Calu3 (cell line): ENCODE results near the gene AK2. TPM values are rescaled to one million over a fixed set of nuclear protein-coding genes. Genes with fewer than 3 reads are reported as not detected.
"Not testable (repeated sequence)": the region's sequence is repeated elsewhere in the genome, so short reads cannot be mapped to it uniquely, and the experiment has no call there.

ENCODE experiments used
- BruUV-seq: library from RNA; stranded (reverse); fragments of 400-500 nt; replicated peaks from 2 replicates; lab custom pipeline; 2021; lab: Mats Ljungman, UMichigan
- CTCF ChIA-PET: fragments of 300-600 bp; sonication (Branson Sonifier 250); formaldehyde crosslinking; loops from one replicate; lab custom pipeline; 2022; ENCODE audit warnings: antibody characterized with exemption; lab: Charles Lee
- DNase-seq: peaks from one replicate; pipeline ENCODE4 v3.0.0; 2022
- H3K27ac Mint-ChIP-seq: one replicate; pipeline ENCODE4 v1.8.0; 2022; ENCODE audit warnings: mixed read lengths; ENCODE audit not compliant: unreplicated experiment
- H3K27me3 Mint-ChIP-seq: one replicate; pipeline ENCODE4 v1.8.0; 2022; ENCODE audit warnings: mixed read lengths; ENCODE audit not compliant: unreplicated experiment
- H3K36me3 Mint-ChIP-seq: one replicate; pipeline ENCODE4 v1.8.0; 2022; ENCODE audit warnings: mild to moderate bottlenecking, moderate library complexity, mixed read lengths; ENCODE audit not compliant: insufficient read depth, unreplicated experiment
- H3K4me1 Mint-ChIP-seq: one replicate; pipeline ENCODE4 v1.8.0; 2022; ENCODE audit warnings: mild to moderate bottlenecking, low read depth, mixed read lengths; ENCODE audit not compliant: unreplicated experiment
- H3K4me3 Mint-ChIP-seq: one replicate; pipeline ENCODE4 v1.8.0; 2022; ENCODE audit warnings: mild to moderate bottlenecking, low read depth, moderate library complexity, mixed read lengths; ENCODE audit not compliant: unreplicated experiment
- H3K9me3 Mint-ChIP-seq: one replicate; pipeline ENCODE4 v1.8.0; 2022; ENCODE audit warnings: low read depth, mixed read lengths; ENCODE audit not compliant: unreplicated experiment
- CTCF ChIP-seq: fragments of 200-600 bp; IDR thresholded peaks from one replicate; pipeline ENCODE4 v1.8.0; 2022; ENCODE audit warnings: antibody characterized with exemption; ENCODE audit not compliant: unreplicated experiment
- intact Hi-C: fragments of 100-400 bp; cut with micrococcal nuclease; formaldehyde crosslinking; loops from one replicate; pipeline ENCODE4 v1.10.0; 2022; ENCODE audit not compliant: unreplicated experiment
- total RNA-seq: library from RNA; stranded (reverse); gene quantifications from 2 replicates; pipeline ENCODE4 v1.2.3, GENCODE V29; 2022

The AK2 gene
- total RNA-seq, 1 experiment from 2014 or later: 226 TPM

GRCh38 chr1:32981003-32981901 is 55.4 kb downstream of the AK2 start:
- H3K27ac Mint-ChIP-seq: peak overlapping the region; percentile 94
- intact Hi-C loops: no loop called here

GRCh38 chr1:32980080-32980479 is 56.6 kb downstream of the AK2 start:
- no TSS peak for BruUV-seq
- TF ChIP-seq CTCF: no peak
- Mint-ChIP-seq H3K4me1 (peaks cover 23% of the 10 kb centered on the region), H3K27ac (no peak overlapping the region), H3K36me3 (peaks cover 19% of the 10 kb centered on the region), H3K9me3 (no peaks in the 10 kb centered on the region), H3K4me3 (no peak overlapping the region), H3K27me3 (no peaks in the 10 kb centered on the region)
- intact Hi-C loops: no loop called here
- no peak for DNase-seq
- CTCF ChIA-PET: no interaction called here

More at GRCh38 chr1:32981003-32981901, 55.4 kb downstream of the AK2 start:
- no peak for TF ChIP-seq CTCF
- CTCF ChIA-PET: interaction anchor here (0.6 to 1.7 kb wide), 6 partner anchors 11 to 114 kb away, joined by 3 to 12 read pairs (median 3); no protein-coding TSS in a partner anchor
- BruUV-seq: TSS peak; percentile 81
- H3K36me3 Mint-ChIP-seq: peaks cover 19% of the 10 kb centered on the region
- peak overlapping the region; percentile 38 for H3K4me3 Mint-ChIP-seq
- no peaks in the 10 kb centered on the region for H3K9me3 Mint-ChIP-seq
- peak; percentile 79 for DNase-seq
- peaks cover 23% of the 10 kb centered on the region for H3K4me1 Mint-ChIP-seq
- H3K27me3 Mint-ChIP-seq: no peaks in the 10 kb centered on the region

- no peaks in the 10 kb centered on the region for H3K9me3 Mint-ChIP-seq
- H3K27me3 Mint-ChIP-seq: no peaks in the 10 kb centered on the region
- CTCF ChIA-PET: no interaction called here
- TF ChIP-seq CTCF: no peak
- no peak overlapping the region for H3K4me3 Mint-ChIP-seq
- peaks cover 19% of the 10 kb centered on the region for H3K36me3 Mint-ChIP-seq
- no peak for DNase-seq
- no TSS peak for BruUV-seq
- H3K4me1 Mint-ChIP-seq: peaks cover 23% of the 10 kb centered on the region
- intact Hi-C loops: no loop called here
- peak overlapping the region; percentile 33 for H3K27ac Mint-ChIP-seq
Measured at GRCh38 chr1:32978854-32979253, 57.8 kb downstream of the AK2 start.

DNA sequence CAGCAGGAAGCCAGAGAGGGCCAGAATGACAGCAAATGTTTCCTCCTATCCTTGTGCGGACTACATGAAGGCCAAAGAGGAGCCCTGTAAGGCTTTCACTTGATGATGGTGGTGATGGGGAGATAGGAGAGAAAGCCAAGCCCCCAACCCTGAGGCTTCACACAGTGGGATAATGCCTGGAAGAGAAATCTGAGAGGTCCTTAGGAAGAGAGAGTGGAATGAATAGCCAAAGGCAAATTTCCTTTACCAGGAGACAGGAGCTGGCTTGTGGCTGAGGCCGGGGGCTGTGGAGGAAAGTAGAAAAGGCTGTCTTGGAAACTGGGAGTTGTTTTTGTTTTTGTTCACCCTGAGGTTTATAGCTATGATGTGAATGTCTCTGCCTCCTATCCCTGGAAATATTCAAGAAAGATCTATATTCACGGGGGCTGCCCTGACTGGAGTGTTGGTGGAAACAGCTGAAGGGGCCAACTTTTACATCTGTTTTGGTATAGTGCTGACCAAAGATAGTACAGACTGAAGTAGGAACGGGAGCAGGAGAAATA is 59.1 kb downstream of the AK2 start:
- Mint-ChIP-seq H3K36me3 (peaks cover 18% of the 10 kb centered on the region), H3K4me3 (no peak overlapping the region), H3K27ac (no peak overlapping the region), H3K27me3 (no peaks in the 10 kb centered on the region), H3K9me3 (no peaks in the 10 kb centered on the region), H3K4me1 (peaks cover 21% of the 10 kb centered on the region)
- no peak for DNase-seq
- TF ChIP-seq CTCF: no peak
- BruUV-seq: no TSS peak
- CTCF ChIA-PET: interaction anchor here (1.0 kb wide), 1 partner anchor 30 kb away, joined by 4 read pairs; no protein-coding TSS in a partner anchor
- intact Hi-C loops: no loop called here

- intact Hi-C loops, DNase-seq, H3K27ac Mint-ChIP-seq, CTCF ChIA-PET, H3K4me3 Mint-ChIP-seq, BruUV-seq, H3K9me3 Mint-ChIP-seq: not testable (repeated sequence)
- peaks cover 16% of the 10 kb centered on the region for H3K36me3 Mint-ChIP-seq
- peaks cover 11% of the 10 kb centered on the region for H3K27me3 Mint-ChIP-seq
- H3K4me1 Mint-ChIP-seq: peaks cover 10% of the 10 kb centered on the region
Measured at GRCh38 chr1:32975055-32975454, 61.6 kb downstream of the AK2 start.

DNA sequence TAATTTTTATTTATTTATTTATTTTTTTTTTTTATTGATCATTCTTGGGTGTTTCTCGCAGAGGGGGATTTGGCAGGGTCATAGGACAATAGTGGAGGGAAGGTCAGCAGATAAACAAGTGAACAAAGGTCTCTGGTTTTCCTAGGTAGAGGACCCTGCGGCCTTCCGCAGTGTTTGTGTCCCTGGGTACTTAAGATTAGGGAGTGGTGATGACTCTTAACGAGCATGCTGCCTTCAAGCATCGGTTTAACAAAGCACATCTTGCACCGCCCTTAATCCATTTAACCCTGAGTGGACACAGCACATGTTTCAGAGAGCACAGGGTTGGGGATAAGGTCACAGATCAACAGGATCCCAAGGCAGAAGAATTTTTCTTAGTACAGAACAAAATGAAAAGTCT is 63.2 kb downstream of the AK2 start:
- Mint-ChIP-seq H3K4me1 (peaks cover 18% of the 10 kb centered on the region), H3K27me3 (peaks cover 11% of the 10 kb centered on the region), H3K36me3 (peaks cover 10% of the 10 kb centered on the region), H3K4me3 (peak overlapping the region; percentile 60)
- H3K9me3 Mint-ChIP-seq, DNase-seq, BruUV-seq, H3K27ac Mint-ChIP-seq, intact Hi-C loops: not testable (repeated sequence)
- CTCF ChIA-PET: interaction anchor here (0.7 to 1.5 kb wide), 3 partner anchors 10 to 34 kb away, joined by 3 to 4 read pairs (median 3); no protein-coding TSS in a partner anchor
